Thyroid gland (tissue), 4 donors: ENCODE data around the gene CTR9.

Experiments
- POLR2A ChIP-seq, 2 donors: fragments of 450-650 bp; IDR thresholded peaks; one replicate each; pipeline ENCODE4 v1.6.1; 2017; ENCODE audit warnings: antibody characterized with exemption in 2 of 2, mild to moderate bottlenecking in 2 of 2, moderate library complexity in 1 of 2
- TF ChIP-seq, protein P1 (sequence below), 6 experiments: fragments of 200-600 bp in 3 of 6; fragments of 450-650 bp in 3 of 6; sonication (generic) in 3 of 6; IDR thresholded peaks; one replicate each; pipeline ENCODE4 v1.5.1; 2016 to 2019; ENCODE audit warnings: antibody characterized with exemption in 6 of 6, mild to moderate bottlenecking in 2 of 6, inconsistent platforms in 1 of 6, moderate library complexity in 1 of 6

DNA sequence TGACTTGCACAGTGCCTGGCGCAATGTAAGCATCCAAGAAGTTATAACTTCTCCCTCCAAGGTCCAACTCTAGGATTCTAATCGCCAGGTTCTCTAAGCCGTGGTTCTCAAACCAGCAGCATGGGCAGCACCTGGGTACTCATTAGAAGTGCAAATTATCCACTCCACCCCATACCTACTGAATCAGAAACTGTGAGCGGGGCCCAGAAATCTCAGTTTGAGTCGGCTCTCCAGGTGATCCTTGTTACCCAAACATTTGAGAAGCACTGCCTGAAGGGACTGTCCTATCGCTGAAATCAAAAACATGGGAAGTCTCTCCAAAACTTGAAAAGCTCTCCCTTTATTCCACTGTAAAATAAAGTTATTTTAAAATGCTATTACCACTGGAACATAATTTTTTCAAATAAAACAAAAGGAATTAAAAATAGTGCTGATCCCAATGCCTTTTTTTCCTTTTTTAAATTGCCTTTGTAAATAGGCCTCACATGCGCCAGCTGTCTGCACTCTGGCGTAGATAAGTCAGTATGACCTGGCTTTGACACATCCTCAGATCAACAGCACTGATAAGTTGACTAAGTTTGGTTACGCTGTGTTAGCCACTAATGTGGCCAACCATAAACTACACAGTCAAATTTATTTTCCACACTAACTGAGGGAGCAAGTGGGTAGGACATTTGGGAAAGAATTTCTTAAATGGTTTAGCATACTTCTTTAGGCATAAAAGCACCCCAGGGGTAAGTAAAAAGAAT is 8.4 kb upstream of the CTR9 start:
- TF ChIP-seq, protein P1, sequence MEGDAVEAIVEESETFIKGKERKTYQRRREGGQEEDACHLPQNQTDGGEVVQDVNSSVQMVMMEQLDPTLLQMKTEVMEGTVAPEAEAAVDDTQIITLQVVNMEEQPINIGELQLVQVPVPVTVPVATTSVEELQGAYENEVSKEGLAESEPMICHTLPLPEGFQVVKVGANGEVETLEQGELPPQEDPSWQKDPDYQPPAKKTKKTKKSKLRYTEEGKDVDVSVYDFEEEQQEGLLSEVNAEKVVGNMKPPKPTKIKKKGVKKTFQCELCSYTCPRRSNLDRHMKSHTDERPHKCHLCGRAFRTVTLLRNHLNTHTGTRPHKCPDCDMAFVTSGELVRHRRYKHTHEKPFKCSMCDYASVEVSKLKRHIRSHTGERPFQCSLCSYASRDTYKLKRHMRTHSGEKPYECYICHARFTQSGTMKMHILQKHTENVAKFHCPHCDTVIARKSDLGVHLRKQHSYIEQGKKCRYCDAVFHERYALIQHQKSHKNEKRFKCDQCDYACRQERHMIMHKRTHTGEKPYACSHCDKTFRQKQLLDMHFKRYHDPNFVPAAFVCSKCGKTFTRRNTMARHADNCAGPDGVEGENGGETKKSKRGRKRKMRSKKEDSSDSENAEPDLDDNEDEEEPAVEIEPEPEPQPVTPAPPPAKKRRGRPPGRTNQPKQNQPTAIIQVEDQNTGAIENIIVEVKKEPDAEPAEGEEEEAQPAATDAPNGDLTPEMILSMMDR (IDR thresholded peaks at IDR 0.05), result no peak
- no peak for TF ChIP-seq POLR2A (IDR thresholded peaks at IDR 0.05)
